GM23248 (cell line): ENCODE data around the gene ELL2. TPM values are rescaled to one million over a fixed set of nuclear protein-coding genes. Genes with fewer than 3 reads are reported as not detected.
A peak's percentile ranks its signal among the peaks of the same experiment; 100 is the strongest.

Source experiments
- DNase-seq: peaks from one replicate; pipeline ENCODE4 v3.0.0-alpha.2; 2015
- H2AFZ ChIP-seq: fragments of 200-600 bp; sonication (generic); 2 replicates; pipeline ENCODE4 v1.6.1; 2016; ENCODE audit warnings: antibody characterized with exemption
- H3F3A ChIP-seq: fragments of 200-600 bp; sonication (generic); 2 replicates; pipeline ENCODE4 v1.6.1; 2016; ENCODE audit warnings: mild to moderate bottlenecking, antibody characterized with exemption, mixed run types; ENCODE audit not compliant: insufficient read depth
- H3K27ac ChIP-seq: fragments of 200-600 bp; sonication (generic); 2 replicates; pipeline ENCODE4 v1.5.1; 2016; ENCODE audit warnings: mild to moderate bottlenecking
- H3K27me3 ChIP-seq: fragments of 200-600 bp; sonication (generic); replicated peaks from 2 replicates; pipeline ENCODE4 v1.6.1; 2016; ENCODE audit warnings: mild to moderate bottlenecking; ENCODE audit not compliant: insufficient read depth
- H3K36me3 ChIP-seq: fragments of 200-600 bp; sonication (generic); 2 replicates; pipeline ENCODE4 v1.6.1; 2016; ENCODE audit warnings: low read depth, mild to moderate bottlenecking
- H3K4me1 ChIP-seq: fragments of 200-600 bp; sonication (generic); 2 replicates; pipeline ENCODE4 v1.6.1; 2016; ENCODE audit warnings: mild to moderate bottlenecking; ENCODE audit not compliant: insufficient read depth
- H3K4me2 ChIP-seq: fragments of 200-600 bp; sonication (generic); one replicate; pipeline ENCODE4 v1.6.1; 2016; ENCODE audit warnings: mild to moderate bottlenecking; ENCODE audit not compliant: unreplicated experiment
- H3K4me3 ChIP-seq: fragments of 200-600 bp; sonication (generic); 2 replicates; pipeline ENCODE4 v1.5.1; 2016; ENCODE audit warnings: mild to moderate bottlenecking
- H3K79me2 ChIP-seq: fragments of 200-600 bp; sonication (generic); 2 replicates; pipeline ENCODE4 v1.6.1; 2016; ENCODE audit warnings: mild to moderate bottlenecking; ENCODE audit not compliant: insufficient read depth
- H3K9ac ChIP-seq: fragments of 200-600 bp; sonication (generic); 2 replicates; pipeline ENCODE4 v1.6.1; 2016; ENCODE audit warnings: mild to moderate bottlenecking
- H3K9me2 ChIP-seq: fragments of 200-600 bp; sonication (generic); 2 replicates; pipeline ENCODE4 v1.6.1; 2016; ENCODE audit warnings: mixed run types, mild to moderate bottlenecking, moderate library complexity; ENCODE audit not compliant: insufficient read depth
- H3K9me3 ChIP-seq: fragments of 200-600 bp; sonication (generic); one replicate; pipeline ENCODE4 v1.6.1; 2017; ENCODE audit warnings: low read depth
- H4K20me1 ChIP-seq: fragments of 200-600 bp; sonication (generic); 2 replicates; pipeline ENCODE4 v1.6.0; 2016; ENCODE audit not compliant: insufficient read depth
- EZH2 ChIP-seq: fragments of 200-600 bp; sonication (generic); IDR thresholded peaks from 2 replicates; pipeline ENCODE4 v1.6.1; 2018; ENCODE audit warnings: antibody characterized with exemption, mild to moderate bottlenecking; ENCODE audit not compliant: insufficient read depth, poor library complexity, severe bottlenecking
- EZH2phosphoT487 ChIP-seq: fragments of 200-600 bp; sonication (generic); IDR thresholded peaks from 2 replicates; pipeline ENCODE4 v1.6.1; 2018; ENCODE audit warnings: antibody characterized with exemption, moderate library complexity, mild to moderate bottlenecking, low read depth; ENCODE audit not compliant: insufficient read depth
- WGBS, 2 experiments: methylation state at CpG; one replicate each; pipeline ENCODE4 v1.1.6; 2015 to 2017; ENCODE audit warnings: low lambda C conversion rate in 2 of 2, low coverage in 1 of 2; ENCODE audit errors: missing lambda C conversion rate in 2 of 2; 5-methylcytosine and 5-hydroxymethylcytosine counted together
- in situ Hi-C: fragments of 300-500 bp; cut with MboI; formaldehyde crosslinking; loops from 2 replicates; pipeline ENCODE4 v1.15.0; 2020
- polyA plus RNA-seq: library from polyadenylated mRNA; unstranded; fragments of >200 nt; fragmentation: Nextera tagmentation; extraction: Ambion mirVana; gene quantifications from 2 replicates; pipeline ENCODE4 v1.2.1, GENCODE V29; 2016
- total RNA-seq: library from RNA; depleted of rRNA; stranded (reverse); fragments of >200 nt; shearing (Covaris generic); gene quantifications from 2 replicates; pipeline ENCODE4 v1.2.3, GENCODE V29; 2014

Gene ELL2
- total and polyA plus RNA-seq, 2 experiments from 2014 or later = 159 to 243 TPM

- Histone ChIP-seq H3K9ac (peak overlapping the region; percentile 87), H3K27ac (peak overlapping the region; percentile 98), H4K20me1 (no peaks in the 10 kb centered on the region), H3K79me2 (no peaks in the 10 kb centered on the region), H3K9me2 (no peaks in the 10 kb centered on the region), H2AFZ (no peak overlapping the region), H3K4me2 (peak overlapping the region; percentile 88), H3K4me3 (peak overlapping the region; percentile 70), H3K9me3 (no peaks in the 10 kb centered on the region), H3K36me3 (no peaks in the 10 kb centered on the region), H3K4me1 (peaks cover 68% of the 10 kb centered on the region), H3K27me3 (no peaks in the 10 kb centered on the region), H3F3A (peaks cover 62% of the 10 kb centered on the region)
- WGBS, 2 experiments = 77 to 83% methylated on average over 4 of the region's 4 CpGs
- in situ Hi-C loops = no loop called here
- TF ChIP-seq EZH2phosphoT487 (no peak), EZH2 (no peak)
- DNase-seq = no peak
Observed at GRCh38 chr5:95859661-95860060, 102.0 kb downstream of the ELL2 start.

- Histone ChIP-seq H2AFZ (peak overlapping the region; percentile 32; the same call in 1 of the 2 replicates), H3K79me2 (no peaks in the 10 kb centered on the region), H4K20me1 (no peaks in the 10 kb centered on the region), H3K4me3 (peak overlapping the region; percentile 70), H3K36me3 (no peaks in the 10 kb centered on the region), H3K4me2 (peak overlapping the region; percentile 88), H3K9ac (peak overlapping the region; percentile 87), H3F3A (peaks cover 58% of the 10 kb centered on the region), H3K4me1 (peaks cover 61% of the 10 kb centered on the region), H3K9me3 (no peaks in the 10 kb centered on the region), H3K27me3 (no peaks in the 10 kb centered on the region), H3K27ac (peak overlapping the region; percentile 98), H3K9me2 (no peaks in the 10 kb centered on the region)
- peak; percentile 99 for DNase-seq
- in situ Hi-C loops = no loop called here
- 0 to 1% methylated on average over 28 of the region's 28 CpGs for WGBS, 2 experiments
- no peak for TF ChIP-seq EZH2phosphoT487
- TF ChIP-seq EZH2 = no peak
Observed at GRCh38 chr5:95858661-95859595, 102.7 kb downstream of the ELL2 start.

- H3K27me3 ChIP-seq = no peaks in the 10 kb centered on the region
- H3K36me3 ChIP-seq = no peaks in the 10 kb centered on the region
- H3F3A ChIP-seq = peaks cover 54% of the 10 kb centered on the region
- 0 to 2% methylated on average over 8 of the region's 8 CpGs for WGBS, 2 experiments
- peak overlapping the region; percentile 88 for H3K4me2 ChIP-seq
- TF ChIP-seq EZH2 = no peak
- no peak for TF ChIP-seq EZH2phosphoT487
- no peaks in the 10 kb centered on the region for H3K79me2 ChIP-seq
- peak; percentile 94 for DNase-seq
- H4K20me1 ChIP-seq = no peaks in the 10 kb centered on the region
- H3K4me3 ChIP-seq = peak overlapping the region; percentile 70
- no peaks in the 10 kb centered on the region for H3K9me2 ChIP-seq
- peaks cover 53% of the 10 kb centered on the region for H3K4me1 ChIP-seq
- H3K9ac ChIP-seq = peak overlapping the region; percentile 87
- H3K27ac ChIP-seq = peak overlapping the region; percentile 98
- in situ Hi-C loops = no loop called here
- no peaks in the 10 kb centered on the region for H3K9me3 ChIP-seq
- peak overlapping the region; percentile 16 for H2AFZ ChIP-seq
Observed at GRCh38 chr5:95858023-95858461, 103.6 kb downstream of the ELL2 start.

- peak overlapping the region; percentile 88 for H3K4me2 ChIP-seq
- peak; percentile 66 for DNase-seq
- H3K79me2 ChIP-seq = no peaks in the 10 kb centered on the region
- H3K9me3 ChIP-seq = no peaks in the 10 kb centered on the region
- H3K9me2 ChIP-seq = no peaks in the 10 kb centered on the region
- in situ Hi-C loops = no loop called here
- H2AFZ ChIP-seq = peak overlapping the region; percentile 37; the same call in 1 of the 2 replicates
- H4K20me1 ChIP-seq = no peaks in the 10 kb centered on the region
- peaks cover 47% of the 10 kb centered on the region for H3F3A ChIP-seq
- H3K4me1 ChIP-seq = peaks cover 46% of the 10 kb centered on the region
- H3K36me3 ChIP-seq = no peaks in the 10 kb centered on the region
- H3K27ac ChIP-seq = peak overlapping the region; percentile 98
- peak overlapping the region; percentile 70 for H3K4me3 ChIP-seq
- TF ChIP-seq EZH2phosphoT487 (no peak), EZH2 (no peak)
- no peaks in the 10 kb centered on the region for H3K27me3 ChIP-seq
- 51 to 53% methylated on average over 12 of the region's 12 CpGs for WGBS, 2 experiments
- peak overlapping the region; percentile 87 for H3K9ac ChIP-seq
Observed at GRCh38 chr5:95857185-95857945, 104.3 kb downstream of the ELL2 start.
